Vagina (tissue), 2 donors: ENCODE data around the gene TOLLIP.

Experiments
- POLR2A ChIP-seq, 2 donors: fragments of 450-650 bp; IDR thresholded peaks; one replicate each; pipeline ENCODE4 v1.6.1; 2017; ENCODE audit warnings: antibody characterized with exemption in 2 of 2, mild to moderate bottlenecking in 2 of 2, moderate library complexity in 2 of 2
- POLR2AphosphoS5 ChIP-seq, 2 donors: sonication (generic); formaldehyde crosslinking; IDR thresholded peaks; one replicate each; pipeline ENCODE4 v1.9.0; 2017; ENCODE audit warnings: antibody characterized with exemption in 2 of 2, mild to moderate bottlenecking in 2 of 2, low read depth in 1 of 2; ENCODE audit not compliant: insufficient read depth in 1 of 2
- TF ChIP-seq, protein P1 (sequence below), 3 experiments: fragments of 450-650 bp in 2 of 3; fragments of 200-600 bp in 1 of 3; sonication (generic) in 1 of 3; IDR thresholded peaks; one replicate each; pipeline ENCODE4 v1.5.1; 2017 to 2019; ENCODE audit warnings: antibody characterized with exemption in 3 of 3, mild to moderate bottlenecking in 2 of 3, moderate library complexity in 2 of 3

DNA sequence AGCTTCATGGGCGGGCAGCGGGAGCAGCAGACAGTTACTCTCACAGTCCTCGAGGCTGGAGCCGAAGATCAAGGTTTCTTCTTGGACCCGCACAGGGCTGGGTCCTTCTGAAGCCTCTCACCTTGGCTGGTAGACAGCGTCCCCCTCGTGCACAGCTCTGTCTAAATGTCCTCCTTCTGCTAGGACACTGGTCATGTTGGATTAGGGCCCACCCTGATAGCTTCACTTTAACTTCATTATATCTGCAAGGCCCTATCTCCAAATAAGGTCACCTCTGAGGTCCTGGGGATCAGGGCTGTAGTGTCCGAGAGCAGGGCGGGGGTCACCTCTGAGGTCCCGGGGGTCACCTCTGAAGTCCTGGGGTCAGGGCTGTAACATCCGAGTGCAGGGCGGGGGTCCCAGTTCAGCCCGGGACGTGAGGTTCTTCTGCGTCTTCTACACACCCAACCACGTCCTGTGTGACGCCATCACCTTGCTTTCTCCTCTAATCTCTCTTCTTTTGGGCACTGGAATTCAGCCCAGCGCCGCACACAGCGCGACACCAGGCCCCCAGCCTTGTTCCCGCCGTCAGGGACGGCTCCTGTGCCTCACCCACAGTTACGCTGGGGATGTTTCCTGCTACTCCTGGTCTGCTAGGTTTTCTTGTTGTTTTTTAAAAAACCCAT lies 34.1 kb upstream of the TOLLIP start:
- TF ChIP-seq POLR2A (IDR thresholded peaks at IDR 0.05): no peak
- TF ChIP-seq, protein P1, sequence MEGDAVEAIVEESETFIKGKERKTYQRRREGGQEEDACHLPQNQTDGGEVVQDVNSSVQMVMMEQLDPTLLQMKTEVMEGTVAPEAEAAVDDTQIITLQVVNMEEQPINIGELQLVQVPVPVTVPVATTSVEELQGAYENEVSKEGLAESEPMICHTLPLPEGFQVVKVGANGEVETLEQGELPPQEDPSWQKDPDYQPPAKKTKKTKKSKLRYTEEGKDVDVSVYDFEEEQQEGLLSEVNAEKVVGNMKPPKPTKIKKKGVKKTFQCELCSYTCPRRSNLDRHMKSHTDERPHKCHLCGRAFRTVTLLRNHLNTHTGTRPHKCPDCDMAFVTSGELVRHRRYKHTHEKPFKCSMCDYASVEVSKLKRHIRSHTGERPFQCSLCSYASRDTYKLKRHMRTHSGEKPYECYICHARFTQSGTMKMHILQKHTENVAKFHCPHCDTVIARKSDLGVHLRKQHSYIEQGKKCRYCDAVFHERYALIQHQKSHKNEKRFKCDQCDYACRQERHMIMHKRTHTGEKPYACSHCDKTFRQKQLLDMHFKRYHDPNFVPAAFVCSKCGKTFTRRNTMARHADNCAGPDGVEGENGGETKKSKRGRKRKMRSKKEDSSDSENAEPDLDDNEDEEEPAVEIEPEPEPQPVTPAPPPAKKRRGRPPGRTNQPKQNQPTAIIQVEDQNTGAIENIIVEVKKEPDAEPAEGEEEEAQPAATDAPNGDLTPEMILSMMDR (IDR thresholded peaks at IDR 0.05): no peak
- TF ChIP-seq POLR2AphosphoS5 (IDR thresholded peaks at IDR 0.05; ENCODE audit: insufficient read depth in 1 of 2, low read depth in 1 of 2): no peak
